ENCODE measurements around the gene ADCK2.

DNA sequence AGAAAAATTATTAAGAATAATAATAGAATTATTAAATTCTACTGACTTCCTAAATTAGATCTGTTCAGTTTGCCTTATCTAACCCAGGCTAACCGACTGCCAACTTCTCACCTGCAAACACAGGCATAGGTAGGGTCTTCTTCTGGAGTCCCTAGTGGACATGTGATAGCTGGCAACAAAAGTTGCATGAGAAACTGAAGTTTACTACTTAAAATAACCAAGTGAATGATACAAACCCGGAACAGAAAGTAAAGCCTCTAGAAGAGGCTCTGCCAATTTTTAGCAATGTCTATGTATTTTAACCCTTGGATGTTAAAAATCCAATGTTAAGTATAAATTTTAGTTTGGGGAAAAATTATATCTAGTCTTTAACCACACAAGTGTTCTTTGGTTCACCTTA lies 61.4 kb downstream of the ADCK2 start:
- TF ChIP-seq, protein P1, sequence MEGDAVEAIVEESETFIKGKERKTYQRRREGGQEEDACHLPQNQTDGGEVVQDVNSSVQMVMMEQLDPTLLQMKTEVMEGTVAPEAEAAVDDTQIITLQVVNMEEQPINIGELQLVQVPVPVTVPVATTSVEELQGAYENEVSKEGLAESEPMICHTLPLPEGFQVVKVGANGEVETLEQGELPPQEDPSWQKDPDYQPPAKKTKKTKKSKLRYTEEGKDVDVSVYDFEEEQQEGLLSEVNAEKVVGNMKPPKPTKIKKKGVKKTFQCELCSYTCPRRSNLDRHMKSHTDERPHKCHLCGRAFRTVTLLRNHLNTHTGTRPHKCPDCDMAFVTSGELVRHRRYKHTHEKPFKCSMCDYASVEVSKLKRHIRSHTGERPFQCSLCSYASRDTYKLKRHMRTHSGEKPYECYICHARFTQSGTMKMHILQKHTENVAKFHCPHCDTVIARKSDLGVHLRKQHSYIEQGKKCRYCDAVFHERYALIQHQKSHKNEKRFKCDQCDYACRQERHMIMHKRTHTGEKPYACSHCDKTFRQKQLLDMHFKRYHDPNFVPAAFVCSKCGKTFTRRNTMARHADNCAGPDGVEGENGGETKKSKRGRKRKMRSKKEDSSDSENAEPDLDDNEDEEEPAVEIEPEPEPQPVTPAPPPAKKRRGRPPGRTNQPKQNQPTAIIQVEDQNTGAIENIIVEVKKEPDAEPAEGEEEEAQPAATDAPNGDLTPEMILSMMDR (IDR thresholded peaks at IDR 0.05; ENCODE audit: insufficient read depth, low read depth, low read length), result no peak
- no peak for TF ChIP-seq EZH2 (IDR thresholded peaks at IDR 0.05; ENCODE audit: insufficient read depth, low read length)
